ENCODE results near the gene MED16.

- TF ChIP-seq EZH2 (IDR thresholded peaks at IDR 0.05; ENCODE audit: insufficient read depth, poor library complexity, severe bottlenecking): no peak
- TF ChIP-seq EZH2phosphoT487 (IDR thresholded peaks at IDR 0.05; ENCODE audit: insufficient read depth, low read depth): no peak
Measured at GRCh38 chr19:900043-900301, 7.0 kb upstream of the MED16 start.
